NCI-H1417 treated with DMSO at 0.1 percent for 48 hours (cell line): ENCODE data around the gene ETV6.

Source experiments
- DNase-seq: peaks from one replicate; lab custom pipeline; 2025; lab: John Stamatoyannopoulos, UW

The ETV6 gene

DNA sequence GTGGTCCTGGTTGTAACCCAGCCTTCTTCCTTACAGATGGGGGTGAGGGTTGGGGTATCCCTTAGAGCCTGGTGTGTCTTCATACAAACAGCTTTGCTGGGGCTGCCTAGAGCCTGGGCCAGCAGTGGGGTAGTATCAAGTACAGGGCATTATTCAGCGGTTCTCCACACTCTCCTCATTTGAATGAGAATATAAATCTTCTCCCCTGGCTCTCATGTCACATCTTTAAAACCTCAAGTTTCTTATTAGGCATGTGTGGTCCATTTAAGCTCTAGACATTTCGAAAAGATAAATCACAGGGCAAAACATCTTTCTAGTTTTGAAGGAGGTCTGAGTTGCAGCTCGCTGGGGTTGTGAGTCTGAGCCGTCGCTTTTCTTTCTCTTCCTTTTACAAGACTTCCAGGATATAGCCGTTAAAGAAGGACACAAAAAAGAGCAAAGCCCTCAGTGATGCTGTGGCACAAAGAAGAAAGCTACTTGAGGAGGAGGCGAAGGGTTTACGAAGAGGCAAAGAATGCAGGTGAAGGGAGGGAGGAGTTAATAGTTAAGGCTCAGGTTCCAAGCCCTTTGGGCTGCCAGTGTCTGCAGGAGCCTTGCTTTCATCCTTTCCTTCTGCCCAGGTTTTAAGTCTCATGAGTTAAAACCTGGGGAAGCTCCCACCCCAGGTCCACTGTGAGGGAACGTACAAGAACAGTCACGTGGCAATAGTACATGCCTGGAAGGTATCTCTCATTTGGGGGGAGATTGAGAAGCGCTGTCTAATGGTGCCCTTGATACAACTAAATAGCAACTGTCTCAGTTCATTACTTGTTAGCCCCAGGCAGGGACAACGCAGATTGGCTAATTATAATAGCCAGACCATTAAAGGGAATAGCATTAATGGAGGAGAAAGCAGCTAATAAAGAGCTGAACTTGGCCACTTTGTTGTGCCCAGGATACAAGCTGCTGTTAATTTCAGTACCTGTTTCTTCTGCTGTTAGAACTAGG, 94.2 kb downstream of the ETV6 start:
- DNase-seq = no peak

DNA sequence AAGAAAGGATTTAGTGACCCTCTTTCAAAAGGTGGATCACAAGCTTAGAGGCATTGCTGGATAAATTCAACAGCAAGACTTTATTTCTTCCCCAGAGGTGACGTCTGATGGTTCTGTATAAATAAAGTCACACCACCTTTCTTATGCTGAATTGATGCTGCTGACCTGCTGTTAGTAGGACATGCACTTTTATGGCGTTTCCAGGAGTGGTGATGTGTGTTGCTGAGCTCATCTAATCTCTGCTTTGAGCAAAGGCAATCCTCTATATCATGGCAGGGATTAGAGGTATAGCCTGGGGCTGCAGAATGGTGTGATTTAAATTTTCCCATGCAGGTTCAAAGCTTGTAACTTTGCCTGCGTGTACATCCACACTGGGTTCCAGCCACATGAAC, 94.9 kb downstream of the ETV6 start:
- no peak for DNase-seq

DNA sequence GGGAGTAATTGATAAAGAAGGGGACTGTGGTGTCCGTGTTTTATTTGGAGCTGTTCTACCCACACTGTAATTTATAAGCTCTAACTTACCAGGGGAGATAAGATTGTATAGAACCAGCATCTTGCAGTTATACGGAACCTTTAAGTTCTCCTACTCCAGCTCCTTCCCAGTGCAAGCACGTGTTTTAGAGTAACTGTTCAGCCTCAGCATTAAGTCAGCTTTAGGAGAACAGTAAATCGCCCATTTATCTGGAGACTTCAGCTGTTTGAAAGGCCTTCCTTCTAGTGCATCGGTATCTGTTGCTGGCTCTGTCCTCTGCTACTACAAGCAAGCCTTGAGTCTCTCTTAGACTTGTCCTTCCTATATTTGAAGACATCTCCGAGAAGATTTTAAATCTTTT, 95.6 kb downstream of the ETV6 start:
- DNase-seq = no peak

DNA sequence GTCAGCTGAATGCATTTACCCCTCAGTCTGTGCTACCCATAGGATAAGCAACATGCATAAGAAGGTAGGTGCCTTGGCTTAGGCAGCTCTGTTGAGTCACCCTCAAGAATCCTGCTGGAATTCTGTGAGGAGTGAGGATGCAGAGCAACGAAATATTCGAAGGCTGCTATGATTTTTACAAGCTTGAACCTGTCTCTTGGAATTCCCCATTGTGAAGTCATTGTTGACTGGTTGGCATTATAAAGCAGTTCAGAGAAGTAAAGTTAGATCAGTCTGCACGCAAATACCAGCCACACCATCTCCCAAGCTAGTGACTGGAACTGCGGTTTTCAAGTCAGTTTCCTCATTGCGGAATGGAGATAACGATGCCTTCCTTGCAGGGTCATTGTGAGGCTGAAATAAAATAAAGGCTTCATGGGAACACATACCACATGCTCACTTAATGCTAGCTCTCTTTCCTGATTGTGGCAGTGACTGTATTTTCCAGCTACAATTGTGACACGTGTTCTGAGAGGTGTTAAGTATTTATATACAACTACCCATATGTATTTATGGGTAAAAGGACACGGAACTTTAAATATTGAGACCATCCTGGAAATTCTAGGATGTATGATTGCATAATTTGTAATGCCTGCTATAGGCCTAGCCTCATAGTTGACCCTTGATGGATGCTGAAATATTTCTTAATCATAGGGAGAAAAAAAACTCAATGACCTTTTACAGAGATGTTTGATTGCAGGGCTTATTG, 96.7 kb downstream of the ETV6 start:
- no peak for DNase-seq

GRCh38 chr12:11746940-11747716, 97.7 kb downstream of the ETV6 start:
- no peak for DNase-seq

DNA sequence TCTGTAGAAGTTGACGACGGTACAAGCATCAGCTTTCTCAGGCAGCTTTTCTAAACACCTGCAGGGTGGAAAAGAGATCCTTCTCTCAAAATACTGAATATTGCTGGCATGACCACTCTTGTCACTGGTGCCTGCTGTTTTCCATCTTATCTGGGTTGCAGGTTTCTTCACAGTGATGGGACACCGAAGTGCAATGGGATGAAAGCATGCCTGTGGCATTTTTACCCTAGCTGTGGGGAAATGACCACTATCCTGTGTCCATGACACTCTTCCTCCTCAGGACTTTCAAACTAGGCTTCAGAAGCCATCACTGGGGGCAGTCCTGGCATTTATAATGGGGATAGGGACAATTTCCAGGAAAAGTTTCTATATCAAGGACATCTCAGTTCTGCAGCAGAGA, 98.5 kb downstream of the ETV6 start:
- no peak for DNase-seq

DNA sequence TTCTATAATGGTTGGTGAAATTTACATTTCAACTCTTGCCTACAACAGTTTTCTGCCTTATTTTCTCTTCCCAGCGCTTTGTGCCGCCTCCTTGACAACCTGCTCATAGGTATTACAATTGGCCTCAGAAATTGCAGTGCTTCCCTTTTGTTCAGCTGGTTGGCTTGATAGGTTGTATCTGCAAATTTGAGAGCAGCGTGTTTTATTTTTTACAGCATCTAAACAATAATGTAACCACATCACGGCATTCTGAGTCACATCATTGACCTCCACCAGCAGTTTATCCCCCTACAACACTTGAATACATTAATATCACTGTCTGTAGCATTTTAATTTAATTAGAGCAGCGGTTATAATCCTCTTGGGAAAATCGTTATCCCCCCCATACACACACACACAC, 99.4 kb downstream of the ETV6 start:
- DNase-seq = no peak

GRCh38 chr12:11749943-11750690, 100.6 kb downstream of the ETV6 start:
- no peak for DNase-seq

- no peak for DNase-seq
These were observed 103.1 kb downstream of the ETV6 start for GRCh38 chr12:11752403-11753149.

DNA sequence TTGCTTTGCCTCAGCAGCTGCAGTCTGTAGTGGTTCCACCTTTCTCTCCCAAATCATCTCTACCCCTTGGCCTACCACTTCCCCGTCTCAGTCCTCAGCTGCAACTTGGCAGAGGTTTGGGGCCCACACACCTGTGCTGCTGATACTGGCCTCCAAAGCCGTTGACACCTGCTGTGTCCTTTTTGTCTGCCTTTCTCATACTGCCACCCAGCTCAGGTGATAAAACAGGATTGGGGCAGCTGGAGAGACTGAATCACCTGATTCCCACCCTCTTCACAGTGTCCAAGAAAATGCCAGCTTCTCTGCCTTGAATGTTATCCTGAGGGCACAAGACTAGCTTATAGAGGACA, 103.7 kb downstream of the ETV6 start:
- peak; percentile 18 for DNase-seq

- DNase-seq = no peak
These were observed 104.4 kb downstream of the ETV6 start for GRCh38 chr12:11753826-11754225.

GRCh38 chr12:11754256-11754655, 104.8 kb downstream of the ETV6 start:
- no peak for DNase-seq

DNA sequence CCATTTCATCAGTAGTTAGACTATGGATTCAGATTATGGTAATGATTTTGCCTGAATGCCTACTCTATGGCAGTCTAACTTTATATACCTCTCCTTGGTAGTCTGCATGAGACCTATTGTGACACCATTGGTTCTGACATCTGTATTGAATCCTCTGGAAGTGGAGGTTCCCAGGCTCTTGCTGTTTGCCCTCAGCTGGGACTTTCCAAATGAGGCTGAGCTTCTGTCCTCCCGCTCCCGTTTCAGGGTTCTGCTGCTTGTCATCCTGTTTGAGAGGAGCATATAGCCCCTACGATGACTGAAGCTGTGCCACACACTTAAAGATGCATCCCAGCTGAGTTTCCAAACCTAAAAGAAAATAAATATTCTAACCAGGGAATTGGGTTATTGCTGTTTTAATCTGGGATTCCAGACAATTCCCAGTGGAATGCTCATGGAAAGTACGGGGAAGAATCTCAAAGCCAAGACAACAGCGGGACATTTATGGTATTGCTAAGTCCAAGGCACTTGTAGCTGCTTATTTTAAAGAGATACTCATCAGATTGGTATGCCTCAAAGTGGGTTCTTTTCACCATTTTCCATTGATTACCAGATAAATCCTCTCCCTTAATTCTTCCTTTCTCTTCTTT, 105.9 kb downstream of the ETV6 start:
- no peak for DNase-seq

GRCh38 chr12:11756022-11756421, 106.5 kb downstream of the ETV6 start:
- DNase-seq = no peak

GRCh38 chr12:11756523-11756922, 107.0 kb downstream of the ETV6 start:
- DNase-seq = no peak

DNA sequence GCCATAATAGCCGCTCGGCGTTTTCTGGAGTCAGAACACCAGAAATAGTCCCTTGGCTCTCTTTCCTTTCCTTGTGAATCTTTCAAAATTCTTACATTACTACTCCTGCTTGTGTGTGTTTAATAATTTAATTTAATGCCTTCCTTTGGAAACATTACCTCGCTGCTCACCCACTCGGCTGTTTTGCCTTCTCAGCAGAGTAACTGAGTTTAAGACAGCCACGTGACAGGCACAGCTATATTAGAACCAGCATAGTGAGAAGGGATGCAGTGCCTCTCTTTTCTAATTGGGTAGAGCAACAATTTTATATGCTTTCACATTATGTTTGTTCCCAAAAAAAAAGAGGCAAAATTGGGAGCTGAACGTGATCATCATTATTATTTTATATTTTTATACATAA, 107.6 kb downstream of the ETV6 start:
- no peak for DNase-seq

DNA sequence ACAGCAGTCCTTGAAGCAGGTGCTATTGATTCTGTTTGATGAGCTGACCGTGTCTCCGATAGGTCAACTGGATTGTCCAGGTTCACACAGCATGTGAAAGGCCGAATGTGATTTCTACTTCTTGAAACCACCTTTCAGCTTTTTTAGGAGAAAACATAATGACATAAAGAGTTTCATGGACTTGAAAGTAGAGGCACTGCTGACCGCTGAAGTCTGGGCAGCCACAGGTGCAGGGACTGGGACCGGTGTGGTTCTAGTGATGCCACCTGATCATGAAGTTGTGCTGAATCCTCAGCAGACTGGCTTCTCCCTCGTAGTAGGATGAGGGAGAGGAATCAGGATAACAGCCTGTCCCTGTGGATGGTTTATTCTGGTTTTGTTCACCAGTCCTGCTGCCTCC, 108.1 kb downstream of the ETV6 start:
- DNase-seq = no peak

GRCh38 chr12:11758087-11758486, 108.6 kb downstream of the ETV6 start:
- DNase-seq = no peak

GRCh38 chr12:11758510-11759493, 109.3 kb downstream of the ETV6 start:
- no peak for DNase-seq
